Head of caudate nucleus (tissue), 42 donors: ENCODE measurements around the gene NHLH2.

ENCODE experiments used
- DNase-seq, 42 donors: peaks; one replicate each; pipeline versions ENCODE4 v3.0.0 to v3.0.0-alpha.2; 2020 to 2021; ENCODE audit warnings: mixed read lengths in 7 of 42
- intact Hi-C: fragments of 100-400 bp; cut with DNase I; formaldehyde crosslinking; loops from one replicate; pipeline ENCODE4 v1.15.0; 2022

NHLH2 gene

DNA sequence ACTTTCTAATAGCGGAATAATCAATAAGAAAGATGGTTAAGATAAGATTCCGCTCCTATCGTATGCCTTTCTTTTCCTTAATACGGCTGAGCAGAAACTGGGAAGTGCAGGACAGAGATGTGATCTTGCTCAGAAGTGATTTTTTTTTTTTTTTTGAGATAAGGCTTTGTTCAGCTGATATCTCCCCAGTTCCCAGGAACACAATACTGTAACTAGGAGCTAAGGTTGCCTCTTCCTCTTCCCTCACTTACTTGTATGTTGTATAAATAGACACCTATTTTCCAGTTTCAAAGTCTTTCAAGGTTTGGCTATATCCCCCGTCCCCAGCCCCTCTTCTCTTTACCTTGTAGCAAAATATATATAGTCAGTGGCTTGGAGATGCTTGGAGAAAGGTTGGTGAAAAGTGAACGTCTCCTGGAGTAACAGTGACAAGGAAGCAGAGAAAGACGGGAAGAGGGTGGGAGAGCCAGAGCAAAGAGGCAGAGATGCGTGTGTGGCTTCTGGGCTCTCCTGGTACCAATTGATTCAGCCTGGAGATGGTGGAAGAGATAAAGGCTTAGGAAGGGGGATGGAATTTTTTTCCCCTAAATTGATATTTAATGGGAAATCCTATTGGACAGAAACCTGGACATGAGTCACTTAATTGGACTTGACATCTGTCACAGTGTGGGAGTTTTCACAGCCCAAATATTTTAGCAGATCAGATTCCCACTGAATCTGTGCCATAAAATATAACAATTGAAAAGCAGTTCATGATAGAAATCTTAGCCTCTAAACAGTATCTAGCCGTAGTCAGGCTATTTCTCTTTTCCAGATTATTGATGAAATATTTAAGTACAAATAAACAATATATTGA is at the start of gene NHLH2:
Gene NHLH2, minus strand, starts transcription at position 522 of the 856 bp plus-strand sequence. CDS start 2,754 bp downstream, outside the sequence.
- intact Hi-C loops = no loop called here
- no peak for DNase-seq

DNA sequence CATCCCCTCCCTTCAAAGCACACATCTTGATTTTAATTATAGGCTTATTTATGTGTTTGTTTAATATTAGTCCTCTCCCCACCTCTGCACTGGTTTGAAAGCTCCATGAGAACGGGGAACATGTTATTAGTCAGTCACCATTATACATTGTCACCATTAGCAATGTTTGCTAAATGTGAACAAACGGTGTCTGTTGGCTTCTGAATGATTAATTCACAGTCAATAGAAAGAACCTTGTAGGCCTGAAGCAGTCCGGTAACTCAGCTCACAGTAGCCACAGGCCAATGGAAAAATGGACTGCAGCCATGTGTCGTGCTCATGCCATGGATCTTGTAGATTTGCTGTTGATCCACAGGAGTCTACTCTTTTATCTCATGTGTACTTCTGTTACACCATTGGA is 49.7 kb upstream of the NHLH2 start:
- intact Hi-C loops = no loop called here
- DNase-seq = peak in 1 of 42 donors; percentile 10

DNA sequence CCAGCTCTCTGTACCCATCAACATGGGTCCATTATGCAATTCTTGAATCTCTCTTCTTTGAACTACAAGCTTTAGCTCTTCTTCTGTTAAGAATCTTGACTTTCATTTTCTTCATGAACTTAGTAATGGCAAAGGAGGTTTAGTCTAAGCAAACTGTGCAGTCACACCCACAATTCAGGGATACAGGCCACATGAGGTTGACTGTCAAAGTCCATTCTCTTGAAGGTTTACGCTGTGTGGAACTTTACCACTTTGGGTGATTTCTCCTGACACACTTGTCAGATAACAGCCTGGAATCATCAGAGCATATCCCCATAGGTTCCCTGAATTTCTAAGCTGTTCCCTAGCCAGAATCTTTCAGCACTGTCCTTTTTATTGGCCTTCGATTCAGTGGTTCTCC is 48.0 kb upstream of the NHLH2 start:
- no peak for DNase-seq
- intact Hi-C loops = no loop called here

DNA sequence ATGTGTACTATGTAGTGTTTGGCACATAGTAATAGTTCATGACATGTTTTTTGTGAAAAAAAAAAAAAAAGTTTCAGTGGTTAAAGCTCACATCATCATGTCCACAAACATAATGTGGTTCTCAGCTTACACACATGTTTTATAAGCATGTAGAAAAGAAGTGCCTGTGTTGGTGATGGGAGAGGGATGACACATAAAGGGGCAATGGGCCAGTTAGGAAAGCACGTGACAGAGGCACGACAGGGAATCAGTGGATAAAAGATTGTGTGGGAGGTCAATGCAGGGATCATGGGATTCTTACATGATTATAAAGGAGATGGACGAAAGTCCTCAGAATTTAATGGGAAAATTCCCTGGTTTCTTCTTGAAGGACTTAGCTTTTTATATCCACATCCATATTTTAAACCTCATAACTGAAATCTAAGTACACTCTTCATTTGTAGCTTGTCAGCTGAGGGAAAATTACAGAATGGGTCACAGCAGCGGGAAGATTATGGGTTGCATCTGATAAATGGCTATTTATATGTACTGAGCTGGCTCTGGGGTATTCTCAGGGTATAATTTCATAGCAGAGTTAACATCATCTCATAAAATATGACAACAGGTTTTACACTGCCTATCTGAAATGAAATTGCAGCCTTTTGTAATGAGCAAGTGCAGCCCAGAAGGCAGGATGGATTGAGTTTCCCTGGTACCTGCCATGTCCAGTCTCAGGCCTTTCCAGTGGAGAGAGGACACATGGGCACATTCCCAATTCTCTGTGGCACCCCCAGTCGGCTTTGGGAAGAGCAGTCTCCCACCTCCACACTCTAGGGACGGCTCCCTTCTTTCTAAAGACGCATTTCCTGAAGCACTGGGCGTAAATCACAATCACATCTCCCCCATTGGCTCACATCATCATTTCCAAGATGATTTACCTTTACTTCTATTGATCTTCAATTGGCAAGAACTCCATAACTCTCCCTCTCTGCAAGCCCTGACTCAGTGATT is 42.3 kb upstream of the NHLH2 start:
- DNase-seq = peak in 3 of 42 donors; percentile 7 to 48 (median 12)
- intact Hi-C loops = no loop called here

GRCh38 chr1:115880981-115881672 is 40.2 kb upstream of the NHLH2 start:
- DNase-seq = no peak
- intact Hi-C loops = no loop called here

- intact Hi-C loops = no loop called here
- DNase-seq = no peak
These were observed 39.1 kb upstream of the NHLH2 start for GRCh38 chr1:115879977-115880376.

- no peak for DNase-seq
- intact Hi-C loops = no loop called here
These were observed 36.6 kb upstream of the NHLH2 start for GRCh38 chr1:115877511-115877910.

- intact Hi-C loops = no loop called here
- DNase-seq = no peak
These were observed 34.0 kb upstream of the NHLH2 start for GRCh38 chr1:115874904-115875303.

DNA sequence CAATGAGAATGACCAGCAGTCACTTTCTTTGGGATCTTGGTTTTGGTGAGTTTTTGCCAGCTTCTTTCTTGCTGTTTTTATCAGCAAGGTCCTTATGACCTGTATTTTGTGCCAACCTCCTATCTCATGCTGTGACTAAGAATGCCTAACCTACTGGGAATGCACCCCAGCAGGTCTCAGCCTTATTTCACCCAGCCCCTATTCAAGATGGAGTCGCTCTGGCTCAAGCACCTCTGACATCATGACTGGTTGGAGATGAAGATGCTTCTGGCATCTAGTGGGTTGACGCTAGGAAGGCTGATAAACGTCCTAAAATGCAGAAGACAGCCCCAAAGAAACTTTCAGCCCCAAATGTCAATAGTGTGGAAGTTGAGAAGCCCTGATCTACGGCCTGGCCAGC is 33.6 kb upstream of the NHLH2 start:
- intact Hi-C loops = no loop called here
- no peak for DNase-seq

DNA sequence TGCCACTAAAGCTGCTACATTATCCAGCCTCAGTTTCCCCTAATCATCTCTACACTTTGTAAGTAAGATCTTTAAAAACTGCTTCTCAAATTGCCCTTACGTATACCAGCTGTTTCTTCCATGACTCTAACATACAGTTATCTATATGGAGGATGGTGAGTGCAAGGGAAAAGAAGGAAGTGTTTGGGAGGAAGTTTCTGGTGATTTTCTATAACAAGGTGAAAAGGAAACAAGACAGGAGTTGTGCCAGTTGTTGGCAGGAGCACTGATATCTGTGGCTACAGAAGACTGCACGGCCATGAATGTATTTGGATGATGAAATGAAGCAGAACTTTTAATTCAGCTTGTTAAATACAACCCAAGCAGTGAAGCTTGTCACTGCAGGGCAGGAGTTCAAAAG is 32.3 kb upstream of the NHLH2 start:
- intact Hi-C loops = no loop called here
- DNase-seq = no peak

GRCh38 chr1:115869064-115869463 is 28.1 kb upstream of the NHLH2 start:
- no peak for DNase-seq
- intact Hi-C loops = no loop called here

DNA sequence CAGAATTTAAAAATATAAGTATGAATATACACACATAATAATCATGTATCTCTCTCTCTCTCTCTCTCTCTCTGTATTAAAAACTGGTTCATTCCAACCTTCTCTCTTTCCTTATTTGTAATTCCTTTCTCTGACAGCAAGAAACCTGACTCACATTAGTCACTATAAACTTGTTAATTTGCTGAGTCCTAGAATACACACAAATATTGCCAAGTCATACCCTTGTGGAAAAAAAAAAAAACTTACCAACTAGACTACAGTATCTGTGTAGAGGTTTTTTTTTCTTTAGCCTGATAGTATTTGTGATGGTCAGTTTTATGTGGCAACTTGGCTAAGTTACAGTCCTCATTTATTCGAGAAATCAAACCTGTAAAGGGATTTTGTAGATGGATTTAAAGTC is 26.3 kb upstream of the NHLH2 start:
- intact Hi-C loops = no loop called here
- DNase-seq = no peak

- intact Hi-C loops = no loop called here
- DNase-seq = no peak
These were observed 24.9 kb upstream of the NHLH2 start for GRCh38 chr1:115865704-115866380.

DNA sequence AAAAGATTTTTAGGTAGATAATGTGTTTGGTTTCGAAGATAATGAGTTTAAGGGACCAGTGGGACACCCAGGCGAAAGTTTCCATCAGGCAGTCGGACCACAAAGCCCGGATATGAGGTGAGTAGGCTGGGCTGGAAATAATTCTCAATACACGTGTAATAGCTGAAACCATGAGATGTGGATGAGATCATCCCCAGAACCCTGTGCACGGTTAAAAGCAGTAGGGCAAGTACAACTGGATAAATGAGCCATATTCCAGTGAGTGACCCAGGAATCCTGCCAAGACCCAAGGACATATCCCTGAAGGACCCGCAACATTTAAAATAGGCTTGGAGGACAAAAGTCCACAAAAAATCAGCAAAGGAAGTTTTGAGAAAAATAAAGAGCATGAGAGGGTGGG is 21.5 kb upstream of the NHLH2 start:
- no peak for DNase-seq
- intact Hi-C loops = no loop called here

GRCh38 chr1:115854005-115854404 is 13.1 kb upstream of the NHLH2 start:
- intact Hi-C loops = no loop called here
- DNase-seq = no peak

DNA sequence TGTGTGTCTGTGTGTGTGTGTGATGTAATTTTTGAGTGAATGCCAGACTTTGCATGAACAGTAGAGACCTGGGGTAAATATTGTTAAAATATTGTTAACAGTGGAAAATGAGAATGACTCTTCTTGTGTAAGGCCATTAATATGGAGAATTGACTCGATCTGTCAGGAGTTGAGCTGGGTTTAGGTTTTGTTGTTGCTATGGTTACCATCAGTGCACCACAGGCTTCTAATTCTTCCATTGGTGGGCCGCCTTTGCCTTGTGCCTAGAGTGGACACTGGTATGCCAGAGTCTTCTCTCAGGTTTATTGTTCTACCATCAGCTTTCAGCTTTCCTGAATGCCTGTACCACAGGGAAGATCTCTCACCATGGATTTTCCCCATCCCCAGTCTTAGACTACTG is 10.0 kb upstream of the NHLH2 start:
- intact Hi-C loops = no loop called here
- DNase-seq = no peak

DNA sequence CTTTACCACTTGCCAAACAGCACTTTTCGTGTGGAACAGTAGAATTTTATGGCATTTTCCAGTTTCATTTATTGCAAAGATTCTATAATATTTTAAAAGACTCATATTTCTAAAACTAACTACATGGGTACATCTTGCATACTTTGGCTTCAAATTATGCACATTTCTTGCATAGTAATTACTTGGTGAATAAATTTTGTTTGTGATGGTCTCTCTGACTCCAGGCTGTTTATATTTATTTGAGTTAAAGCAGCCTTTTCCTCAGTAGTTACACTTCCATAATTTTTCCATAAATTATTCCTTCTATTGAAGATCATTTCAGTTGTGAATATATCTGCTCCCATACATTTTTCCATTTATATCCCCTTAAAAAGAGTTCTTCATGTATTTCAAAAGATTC is 6.9 kb upstream of the NHLH2 start:
- intact Hi-C loops = no loop called here
- DNase-seq = no peak

- intact Hi-C loops = no loop called here
- DNase-seq = no peak
These were observed 2.0 kb upstream of the NHLH2 start for GRCh38 chr1:115842948-115843347.

DNA sequence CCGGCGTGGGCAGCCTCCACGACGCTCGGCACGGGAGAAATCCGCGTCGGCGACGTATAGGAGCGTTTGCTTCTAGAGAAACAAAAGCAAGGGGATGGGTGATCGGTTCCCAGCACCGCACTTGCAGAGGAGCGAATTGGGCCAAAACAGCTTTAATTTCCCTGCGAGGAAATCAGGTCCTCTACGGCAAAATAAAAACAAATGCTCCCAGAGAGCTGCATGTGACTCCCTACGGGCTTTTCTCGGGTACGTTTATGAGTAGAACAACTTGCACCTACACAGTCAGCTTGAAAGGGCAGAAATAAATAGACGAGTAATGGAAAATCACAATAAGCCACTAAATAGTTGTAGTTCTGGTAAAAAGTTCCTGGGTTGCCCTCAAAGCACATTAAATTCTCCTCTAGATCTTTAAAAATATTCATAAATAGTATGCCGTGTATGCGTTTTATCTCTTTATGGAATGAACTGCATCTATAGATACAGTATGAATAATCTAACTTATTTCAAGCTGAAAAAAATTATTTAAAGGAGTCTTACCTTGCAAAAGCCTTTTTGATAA is 1.2 kb downstream of the NHLH2 start:
- intact Hi-C loops = loop anchor here (5.0 kb wide), 1 partner anchor 138 kb away; the partner anchor contains the start of gene SLC22A15
- DNase-seq = peak in 1 of 42 donors; percentile 9
